CD4-positive, alpha-beta T cell (primary cell): Measurements from ENCODE around the gene CAMK4. TPM values are rescaled to one million over a fixed set of nuclear protein-coding genes. Genes with fewer than 3 reads are reported as not detected.
A peak's percentile ranks its signal among the peaks of the same experiment; 100 is the strongest.

Experiments
- ATAC-seq: fragments of 200-7000 bp; cut with Tn5 transposase; one replicate; pipeline ENCODE4 v1.10.0; 2022; ENCODE audit warnings: mild to moderate bottlenecking; ENCODE audit not compliant: poor library complexity
- CTCF ChIA-PET: fragments of 350-600 bp; sonication (Branson Sonifier 250); formaldehyde crosslinking; loops from one replicate; lab custom pipeline; 2021; ENCODE audit warnings: antibody characterized with exemption, inconsistent platforms; lab: Charles Lee
- POLR2A ChIA-PET: fragments of 350-600 bp; sonication (Branson Sonifier 250); formaldehyde crosslinking; loops from one replicate; lab custom pipeline; 2021; ENCODE audit warnings: antibody characterized with exemption, inconsistent platforms; lab: Charles Lee
- DNase-seq, 14 experiments: peaks; one replicate each; pipeline ENCODE4 v3.0.0-alpha.2; 2013 to 2020; ENCODE audit warnings: mixed read lengths in 2 of 14
- H3K27ac ChIP-seq, 2 donors: one replicate each; pipeline versions ENCODE4 v1.5.1 to v1.7.0; 2013; ENCODE audit warnings: low read length in 2 of 2, low read depth in 1 of 2, mild to moderate bottlenecking in 1 of 2
- H3K27me3 ChIP-seq, 2 experiments: 1 replicate in 1 of 2; 2 replicates in 1 of 2; pipeline versions ENCODE4 v1.6.1 to v1.7.0; 2013; ENCODE audit warnings: low read length in 2 of 2, control low read depth in 1 of 2, mild to moderate bottlenecking in 1 of 2, moderate library complexity in 1 of 2; ENCODE audit not compliant: insufficient read depth in 2 of 2, control insufficient read depth in 1 of 2
- H3K36me3 ChIP-seq: one replicate; pipeline ENCODE4 v1.6.1; 2013; ENCODE audit warnings: low read length, control low read depth; ENCODE audit not compliant: insufficient read depth
- H3K4me1 ChIP-seq: one replicate; pipeline ENCODE4 v1.6.1; 2013; ENCODE audit warnings: low read length, control low read depth; ENCODE audit not compliant: insufficient read depth
- H3K4me3 ChIP-seq: one replicate; pipeline ENCODE4 v1.5.1; 2013; ENCODE audit warnings: mild to moderate bottlenecking, low read length, moderate library complexity
- H3K9me3 ChIP-seq, 2 experiments: 1 replicate in 1 of 2; 2 replicates in 1 of 2; pipeline versions ENCODE4 v1.6.1 to v1.7.0; 2013; ENCODE audit warnings: low read length in 2 of 2, mild to moderate bottlenecking in 2 of 2, control low read depth in 1 of 2, moderate library complexity in 1 of 2; ENCODE audit not compliant: control insufficient read depth in 1 of 2, insufficient read depth in 1 of 2
- H3K27ac Mint-ChIP-seq: one replicate; pipeline ENCODE4 v1.8.0; 2020; ENCODE audit warnings: mixed read lengths
- H3K27me3 Mint-ChIP-seq: one replicate; pipeline ENCODE4 v1.8.0; 2021; ENCODE audit warnings: mixed read lengths
- H3K36me3 Mint-ChIP-seq: one replicate; pipeline ENCODE4 v1.8.0; 2021; ENCODE audit warnings: low read depth, mixed read lengths
- H3K4me1 Mint-ChIP-seq: one replicate; pipeline ENCODE4 v1.8.0; 2021; ENCODE audit warnings: low read depth, mixed read lengths
- H3K4me3 Mint-ChIP-seq: one replicate; pipeline ENCODE4 v1.8.0; 2020; ENCODE audit warnings: mild to moderate bottlenecking, mixed read lengths
- H3K9me3 Mint-ChIP-seq: one replicate; pipeline ENCODE4 v1.8.0; 2020; ENCODE audit warnings: mixed read lengths
- CTCF ChIP-seq: fragments of 200-600 bp; IDR thresholded peaks from one replicate; pipeline ENCODE4 v1.8.0; 2022; ENCODE audit warnings: antibody characterized with exemption, mild to moderate bottlenecking
- intact Hi-C, 2 experiments: fragments of 100-400 bp; cut with DNase I in 1 of 2; cut with micrococcal nuclease in 1 of 2; formaldehyde crosslinking; loops; one replicate each; pipeline versions ENCODE4 v1.15.1 to v1.9.0; 2023 to 2025; cut with DNase I, micrococcal nuclease
- total RNA-seq, 174 experiments: library from RNA in 2 of 174; stranded (reverse) in 2 of 174; gene quantifications; one replicate each; pipeline ENCODE4 v1.2.3 and lab custom pipeline; 2021 to 2026

Gene CAMK4
- total RNA-seq, 2 experiments from 2014 or later, result 202 to 225 TPM

GRCh38 chr5:111227801-111228200 is 3.6 kb downstream of the CAMK4 start:
- CTCF ChIA-PET, result interaction anchor here (1.4 to 5.3 kb wide), 3 partner anchors 10 to 51 kb away, joined by 3 to 42 read pairs (median 11); no protein-coding TSS in a partner anchor
- H3K4me1 Mint-ChIP-seq, result peaks cover 71% of the 10 kb centered on the region
- Histone ChIP-seq H3K27me3 (no peaks in the 10 kb centered on the region), H3K4me1 (peaks cover 49% of the 10 kb centered on the region), H3K9me3 (no peaks in the 10 kb centered on the region), H3K4me3 (peak overlapping the region; percentile 96), H3K36me3 (no peaks in the 10 kb centered on the region), H3K27ac (peak overlapping the region; percentile 79)
- no peak for ATAC-seq
- TF ChIP-seq CTCF, result no peak
- intact Hi-C loops, result loop anchor here (2.0 to 10.0 kb wide), 3 partner anchors 27 to 133 kb away; partner anchors contain the start of gene WDR36 (in 1 of the 2)
- POLR2A ChIA-PET, result interaction anchor here (4.8 to 10.7 kb wide), 3 partner anchors 10 to 27 kb away, joined by 35 to 196 read pairs (median 39); no protein-coding TSS in a partner anchor
- H3K27me3 Mint-ChIP-seq, result no peaks in the 10 kb centered on the region
- peak overlapping the region; percentile 92 for H3K4me3 Mint-ChIP-seq
- DNase-seq, result peak in 10 of 14 experiments; percentile 22 to 76 (median 53)
- H3K36me3 Mint-ChIP-seq, result peaks cover 70% of the 10 kb centered on the region
- no peaks in the 10 kb centered on the region for H3K9me3 Mint-ChIP-seq
- H3K27ac Mint-ChIP-seq, result peak overlapping the region; percentile 90

DNA sequence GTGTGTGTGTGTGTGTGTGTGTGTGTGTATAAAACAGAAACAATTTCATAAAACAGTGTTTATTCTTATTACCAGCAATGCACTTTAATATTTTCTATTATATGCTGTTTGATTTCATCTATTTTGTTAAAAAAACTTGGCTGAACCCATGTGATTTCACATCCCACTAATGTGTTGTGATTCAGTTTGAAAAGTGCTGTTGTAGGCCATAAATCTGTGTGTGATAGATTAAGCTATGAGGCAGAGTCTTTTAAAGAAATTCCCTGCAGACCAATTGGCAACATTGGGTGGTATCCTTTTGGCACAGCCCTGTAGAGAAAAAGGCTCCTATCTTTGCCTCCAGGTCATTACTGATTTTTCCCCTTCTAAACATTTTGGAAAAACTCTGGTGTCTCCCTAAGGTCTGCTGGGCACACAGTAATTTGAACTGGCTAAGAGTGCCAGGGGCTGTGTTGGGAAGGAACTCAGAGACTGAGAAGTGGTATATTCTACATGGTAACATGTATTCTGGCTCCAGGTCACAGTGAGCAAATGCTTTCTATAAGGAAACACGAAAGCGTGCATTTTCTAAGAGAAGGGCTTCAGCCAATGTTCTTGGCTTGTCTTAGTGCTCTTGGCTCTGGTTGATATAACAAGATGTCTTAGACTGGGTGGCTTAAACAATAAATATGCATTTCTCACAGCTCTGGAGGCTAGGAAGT is 4.5 kb downstream of the CAMK4 start:
- Mint-ChIP-seq H3K27ac (peak overlapping the region; percentile 90), H3K4me1 (peaks cover 73% of the 10 kb centered on the region), H3K27me3 (no peaks in the 10 kb centered on the region), H3K36me3 (peaks cover 63% of the 10 kb centered on the region), H3K4me3 (peak overlapping the region; percentile 79), H3K9me3 (no peaks in the 10 kb centered on the region)
- ChIA-PET CTCF (no interaction called here), POLR2A (interaction anchor here (2.9 to 10.7 kb wide), 5 partner anchors 10 to 50 kb away, joined by 8 to 196 read pairs (median 39); no protein-coding TSS in a partner anchor)
- Histone ChIP-seq H3K9me3 (no peaks in the 10 kb centered on the region), H3K4me3 (peak overlapping the region; percentile 96), H3K27me3 (no peaks in the 10 kb centered on the region), H3K36me3 (no peaks in the 10 kb centered on the region), H3K27ac (peak overlapping the region; percentile 79), H3K4me1 (peaks cover 45% of the 10 kb centered on the region)
- no peak for TF ChIP-seq CTCF
- DNase-seq (no peak), ATAC-seq (no peak)
- intact Hi-C loops, result loop anchor here in 1 of 2 experiments (5.0 to 10.0 kb wide), 2 partner anchors 34 to 134 kb away; partner anchors contain the start of gene WDR36

DNA sequence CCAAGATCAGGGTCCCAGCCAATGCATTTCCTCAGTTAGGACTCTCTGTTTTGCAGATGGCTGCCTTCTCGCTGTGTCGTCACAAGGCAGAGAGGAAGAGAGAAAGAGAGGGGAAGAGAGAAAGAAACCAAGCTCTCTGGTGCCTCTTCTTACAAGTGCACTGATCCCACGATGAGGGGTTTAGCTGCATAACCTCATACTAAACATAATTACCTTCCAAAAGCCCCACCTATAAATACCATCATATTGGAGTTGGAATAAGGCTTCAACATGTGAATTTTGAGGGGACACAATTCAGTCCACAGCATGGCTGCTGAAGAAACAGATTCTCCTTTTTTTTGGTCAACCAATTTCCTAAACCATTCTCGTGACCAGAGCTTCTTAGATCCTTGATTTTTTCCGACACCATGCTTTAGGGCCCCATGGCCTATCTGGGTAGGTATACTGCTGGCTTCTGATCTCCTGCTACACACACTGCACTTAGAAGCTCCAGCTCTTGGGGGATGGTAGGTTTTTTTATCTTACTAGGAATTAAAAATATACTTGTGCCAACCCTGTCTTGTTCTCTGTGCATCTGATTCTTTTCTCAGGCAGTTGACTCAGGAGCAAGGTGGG is 5.1 kb downstream of the CAMK4 start:
- peak overlapping the region; percentile 90 for H3K27ac Mint-ChIP-seq
- H3K4me3 ChIP-seq, result peak overlapping the region; percentile 96
- no peak for TF ChIP-seq CTCF
- CTCF ChIA-PET, result interaction anchor here (0.7 to 1.2 kb wide), 2 partner anchors 12 to 17 kb away, joined by 3 read pairs; no protein-coding TSS in a partner anchor
- intact Hi-C loops, result loop anchor here in 1 of 2 experiments (5.0 to 10.0 kb wide), 2 partner anchors 33 to 135 kb away; partner anchors contain the start of gene WDR36
- H3K36me3 Mint-ChIP-seq, result peaks cover 60% of the 10 kb centered on the region
- H3K27me3 ChIP-seq, result no peaks in the 10 kb centered on the region
- peak overlapping the region; percentile 79 for H3K4me3 Mint-ChIP-seq
- ATAC-seq, result no peak
- H3K36me3 ChIP-seq, result no peaks in the 10 kb centered on the region
- POLR2A ChIA-PET, result interaction anchor here (0.8 to 10.7 kb wide), 9 partner anchors 9 to 1746 kb away, joined by 3 to 196 read pairs (median 9); partner anchors contain the start of gene WDR36
- no peaks in the 10 kb centered on the region for H3K9me3 ChIP-seq
- peak overlapping the region; percentile 79 for H3K27ac ChIP-seq
- H3K27me3 Mint-ChIP-seq, result no peaks in the 10 kb centered on the region
- peaks cover 78% of the 10 kb centered on the region for H3K4me1 Mint-ChIP-seq
- DNase-seq, result peak in 2 of 14 experiments; percentile 36 to 43
- H3K9me3 Mint-ChIP-seq, result no peaks in the 10 kb centered on the region
- H3K4me1 ChIP-seq, result peaks cover 43% of the 10 kb centered on the region
